H1 (cell line): Measurements from ENCODE around the gene ABCG5. TPM values are rescaled to one million over a fixed set of nuclear protein-coding genes. Genes with fewer than 3 reads are reported as not detected.

ENCODE experiments used
- CTCF ChIA-PET: fragments of 300-600 bp; sonication (Branson Sonifier 250); formaldehyde crosslinking; loops from one replicate; lab custom pipeline; 2021; ENCODE audit not compliant: partially characterized antibody; lab: Charles Lee
- POLR2A ChIA-PET: fragments of 300-600 bp; sonication (Branson Sonifier 250); formaldehyde crosslinking; loops from one replicate; lab custom pipeline; 2021; ENCODE audit warnings: inconsistent platforms; ENCODE audit not compliant: partially characterized antibody; lab: Charles Lee
- DNase-seq, 2 experiments: peaks; one replicate each; pipeline versions ENCODE4 v3.0.0 to v3.0.0-alpha.2; 2010 to 2022; ENCODE audit warnings: low spot score in 2 of 2, low read depth in 1 of 2, mixed read lengths in 1 of 2
- FAIRE-seq: peaks from 2 replicates; lab custom pipeline; 2011; peaks lifted over from hg19 to GRCh38; lab: Jason Lieb, UNC
- H2AFZ ChIP-seq: 2 replicates; pipeline ENCODE4 v1.8.1; 2012; ENCODE audit warnings: low read length, inconsistent platforms
- H2AK5ac ChIP-seq: 2 replicates; pipeline ENCODE4 v1.6.1; 2013; ENCODE audit warnings: low read depth, low read length
- H2BK120ac ChIP-seq: replicated peaks from 2 replicates; pipeline ENCODE3; 2013; ENCODE audit warnings: low read depth, low read length, inconsistent platforms
- H2BK12ac ChIP-seq: 2 replicates; pipeline ENCODE4 v1.6.1; 2013; ENCODE audit warnings: low read depth, low read length
- H2BK15ac ChIP-seq: 2 replicates; pipeline ENCODE4 v1.6.1; 2013; ENCODE audit warnings: low read length
- H2BK20ac ChIP-seq: 2 replicates; pipeline ENCODE4 v1.6.1; 2013; ENCODE audit warnings: low read length
- H2BK5ac ChIP-seq: 2 replicates; pipeline ENCODE4 v1.6.1; 2013; ENCODE audit warnings: low read depth, low read length
- H3K14ac ChIP-seq: 2 replicates; pipeline ENCODE4 v1.6.1; 2013; ENCODE audit warnings: inconsistent platforms; ENCODE audit not compliant: insufficient read length
- H3K18ac ChIP-seq: 2 replicates; pipeline ENCODE4 v1.6.1; 2013; ENCODE audit warnings: low read length; ENCODE audit errors: extremely low read depth
- H3K23ac ChIP-seq: 2 replicates; pipeline ENCODE4 v1.6.1; 2013; ENCODE audit warnings: inconsistent platforms; ENCODE audit not compliant: insufficient read length
- H3K23me2 ChIP-seq: 2 replicates; pipeline ENCODE4 v1.6.1; 2013; ENCODE audit warnings: low read depth, low read length
- H3K27ac ChIP-seq: 2 replicates; pipeline ENCODE4 v1.6.1; 2011; ENCODE audit warnings: low read depth, low read length, inconsistent platforms
- H3K27me3 ChIP-seq, 4 experiments: replicated peaks in 1 of 4; 1 replicate in 1 of 4; 2 replicates in 3 of 4; pipeline versions ENCODE4 v1.6.1 to v1.8.1; 2011 to 2013; ENCODE audit warnings: low read length in 3 of 4, mild to moderate bottlenecking in 3 of 4, inconsistent platforms in 2 of 4, mixed read lengths in 2 of 4, moderate library complexity in 1 of 4; ENCODE audit not compliant: control insufficient read depth in 3 of 4, insufficient read depth in 3 of 4; ENCODE audit errors: extremely low read depth in 1 of 4
- H3K36me3 ChIP-seq, 4 experiments: 2 replicates each; pipeline versions ENCODE4 v1.6.1 to v1.8.1; 2011 to 2013; ENCODE audit warnings: mild to moderate bottlenecking in 4 of 4, low read length in 3 of 4, moderate library complexity in 2 of 4, control low read depth in 1 of 4, inconsistent platforms in 1 of 4; ENCODE audit not compliant: insufficient read depth in 4 of 4, control insufficient read depth in 2 of 4
- H3K4ac ChIP-seq: replicated peaks from 2 replicates; pipeline ENCODE3; 2013; ENCODE audit warnings: low read length, low read depth, mixed read lengths, inconsistent platforms; ENCODE audit not compliant: insufficient read length
- H3K4me1 ChIP-seq, 4 experiments: replicated peaks in 1 of 4; 1 replicate in 1 of 4; 2 replicates in 3 of 4; pipeline versions ENCODE4 v1.6.1 to v1.8.1; 2011 to 2013; ENCODE audit warnings: low read length in 3 of 4, inconsistent platforms in 2 of 4, mixed read lengths in 1 of 4; ENCODE audit not compliant: insufficient read depth in 4 of 4, control insufficient read depth in 3 of 4
- H3K4me2 ChIP-seq, 2 experiments: 2 replicates each; pipeline versions ENCODE4 v1.6.1 to v1.8.1; 2011 to 2013; ENCODE audit warnings: low read depth in 2 of 2, low read length in 2 of 2, control low read depth in 1 of 2, inconsistent platforms in 1 of 2, mild to moderate bottlenecking in 1 of 2; ENCODE audit not compliant: insufficient read depth in 1 of 2
- H3K4me3 ChIP-seq, 4 experiments: fragments of 200-600, 300-600 bp in 1 of 4; sonication (generic), shearing (Covaris generic), sonication (Bioruptor Twin) in 1 of 4; 2 replicates each; pipeline versions ENCODE4 v1.5.1 to v1.8.1; 2011 to 2016; ENCODE audit warnings: low read length in 4 of 4, low read depth in 3 of 4, control low read depth in 2 of 4, inconsistent platforms in 2 of 4, mild to moderate bottlenecking in 2 of 4, mixed read lengths in 1 of 4, moderate library complexity in 1 of 4; ENCODE audit not compliant: insufficient read depth in 2 of 4; ENCODE audit errors: extremely low read depth in 1 of 4
- H3K56ac ChIP-seq: replicated peaks from 2 replicates; pipeline ENCODE3; 2013; ENCODE audit warnings: low read depth, mild to moderate bottlenecking, mixed read lengths, low read length, inconsistent platforms; ENCODE audit not compliant: insufficient read length
- H3K79me1 ChIP-seq: 2 replicates; pipeline ENCODE4 v1.6.1; 2013; ENCODE audit warnings: low read depth, low read length, control low read depth
- H3K79me2 ChIP-seq, 2 experiments: 2 replicates each; pipeline versions ENCODE4 v1.6.1 to v1.8.1; 2012 to 2013; ENCODE audit warnings: low read length in 2 of 2, mild to moderate bottlenecking in 2 of 2, inconsistent platforms in 1 of 2; ENCODE audit not compliant: insufficient read depth in 2 of 2, control insufficient read depth in 1 of 2
- H3K9ac ChIP-seq, 4 experiments: replicated peaks in 1 of 4; 1 replicate in 1 of 4; 2 replicates in 3 of 4; pipeline versions ENCODE4 v1.6.1 to v1.8.1; 2011 to 2013; ENCODE audit warnings: low read depth in 3 of 4, low read length in 3 of 4, control low read depth in 2 of 4, mild to moderate bottlenecking in 2 of 4, moderate library complexity in 2 of 4, inconsistent platforms in 1 of 4; ENCODE audit errors: extremely low read depth in 1 of 4
- H3K9me3 ChIP-seq, 2 experiments: 2 replicates each; pipeline versions ENCODE4 v1.6.1 to v1.8.1; 2012 to 2013; ENCODE audit warnings: mild to moderate bottlenecking in 2 of 2, moderate library complexity in 2 of 2, control low read depth in 1 of 2, inconsistent platforms in 1 of 2, low read depth in 1 of 2, low read length in 1 of 2, mixed read lengths in 1 of 2; ENCODE audit not compliant: insufficient read depth in 2 of 2
- H4K20me1 ChIP-seq, 2 experiments: replicated peaks in 1 of 2; 2 replicates each; pipeline versions ENCODE3 to v1.8.1; 2011 to 2013; ENCODE audit warnings: inconsistent platforms in 2 of 2, low read length in 2 of 2, mild to moderate bottlenecking in 1 of 2; ENCODE audit not compliant: insufficient read depth in 2 of 2, control insufficient read depth in 1 of 2
- H4K5ac ChIP-seq: 2 replicates; pipeline ENCODE4 v1.6.1; 2013; ENCODE audit warnings: low read length, low read depth, mixed read lengths, inconsistent platforms; ENCODE audit not compliant: insufficient read length
- H4K8ac ChIP-seq: 2 replicates; pipeline ENCODE4 v1.8.0; 2013; ENCODE audit warnings: mild to moderate bottlenecking, moderate library complexity, low read length, inconsistent platforms; ENCODE audit not compliant: insufficient read depth; ENCODE audit errors: extremely low read depth
- H4K91ac ChIP-seq: replicated peaks from 2 replicates; pipeline ENCODE3; 2013; ENCODE audit warnings: low read length, mixed read lengths, inconsistent platforms; ENCODE audit not compliant: insufficient read length
- CEBPB ChIP-seq: IDR thresholded peaks from 2 replicates; pipeline ENCODE4 v1.6.1; 2012; ENCODE audit warnings: low read depth, low read length
- HDAC6 ChIP-seq: IDR thresholded peaks from one replicate; pipeline ENCODE4 v1.7.1; 2012; ENCODE audit warnings: low read depth, mild to moderate bottlenecking, inconsistent platforms, low read length, moderate library complexity
- JUN ChIP-seq: IDR thresholded peaks from 2 replicates; pipeline ENCODE4 v1.6.1; 2011; ENCODE audit warnings: low read depth, mild to moderate bottlenecking, improper control_type of control experiment, low read length
- NANOG ChIP-seq: IDR thresholded peaks from 2 replicates; pipeline ENCODE4 v1.6.1; 2011; ENCODE audit warnings: low read length, low read depth, mild to moderate bottlenecking, inconsistent platforms; ENCODE audit not compliant: insufficient read depth, poor library complexity, severe bottlenecking
- WGBS, 2 experiments: shearing (Covaris generic) in 1 of 2; methylation state at CpG; one replicate each; pipeline versions ENCODE4 v1.1.6 to v1.1.7; 2013 to 2015; ENCODE audit warnings: low lambda C conversion rate in 2 of 2, mixed read lengths in 2 of 2, inconsistent platforms in 1 of 2, low coverage in 1 of 2, missing lambda C conversion rate in 1 of 2; ENCODE audit not compliant: insufficient replicate concordance in 2 of 2, insufficient coverage in 1 of 2, insufficient read length in 1 of 2; ENCODE audit errors: extremely low coverage in 1 of 2, missing lambda C conversion rate in 1 of 2; 5-methylcytosine and 5-hydroxymethylcytosine counted together
- polyA plus RNA-seq, 7 experiments: library from polyadenylated mRNA; depleted of rRNA in 3 of 7; stranded (reverse) in 5 of 7; unstranded in 2 of 7; fragments of >200 nt in 5 of 7; fragments of 200-250 nt in 2 of 7; gene quantifications; 1 replicate in 5 of 7; 2 replicates in 1 of 7; 4 replicates in 1 of 7; pipeline versions ENCODE4 v1.2.1 to v1.2.3, GENCODE V29; 2011 to 2013; ENCODE audit warnings: missing spikeins in 2 of 7, mixed read lengths in 2 of 7
- total RNA-seq: library from RNA; stranded (reverse); fragmentation: NEBNext Ultra II Directional; extraction: Animal tissue kit (Norgen Biotek cat#: 25700); gene quantifications from 2 replicates; pipeline ENCODE4 v1.2.1, GENCODE V29; 2021
- TF ChIP-seq, protein P1 (sequence below): IDR thresholded peaks from 2 replicates; pipeline ENCODE4 v1.6.1; 2012; ENCODE audit warnings: inconsistent platforms

The ABCG5 gene
- total and polyA plus RNA-seq, 2 of the 8 experiments (the other 6 are each of a cell fraction or from before 2014, with no cell fraction given) = not detected

DNA sequence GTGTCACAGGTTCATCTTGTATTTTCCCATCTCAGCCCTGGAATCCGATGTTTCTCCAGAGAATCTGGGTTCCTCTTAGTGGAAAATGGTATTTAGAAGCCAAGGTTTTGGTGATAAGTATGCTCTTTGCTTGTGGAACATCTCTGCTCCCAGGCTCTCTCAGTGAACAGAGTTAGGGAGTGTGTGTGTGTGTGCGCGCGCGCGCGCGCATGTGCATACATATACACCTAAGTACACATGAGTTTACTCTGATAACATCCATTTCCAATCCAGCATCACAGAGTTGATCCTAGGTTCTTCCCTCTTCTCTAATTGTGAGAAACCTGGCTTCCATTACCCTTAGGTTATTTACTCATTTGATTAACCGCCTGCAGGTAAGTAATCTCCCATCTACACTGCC is 41.8 kb upstream of the ABCG5 start:
- H3K27ac ChIP-seq = no peak overlapping the region
- no peaks in the 10 kb centered on the region for H3K9me3 ChIP-seq
- TF ChIP-seq CEBPB (no peak), NANOG (no peak), HDAC6 (no peak), JUN (no peak)
- TF ChIP-seq, protein P1, sequence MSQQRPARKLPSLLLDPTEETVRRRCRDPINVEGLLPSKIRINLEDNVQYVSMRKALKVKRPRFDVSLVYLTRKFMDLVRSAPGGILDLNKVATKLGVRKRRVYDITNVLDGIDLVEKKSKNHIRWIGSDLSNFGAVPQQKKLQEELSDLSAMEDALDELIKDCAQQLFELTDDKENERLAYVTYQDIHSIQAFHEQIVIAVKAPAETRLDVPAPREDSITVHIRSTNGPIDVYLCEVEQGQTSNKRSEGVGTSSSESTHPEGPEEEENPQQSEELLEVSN = no peak
- TF ChIP-seq, all 59 proteins: peak for 0
- no peak overlapping the region for H3K4ac ChIP-seq
- no peaks in the 10 kb centered on the region for H3K79me2 ChIP-seq
- no peak overlapping the region for H3K4me2 ChIP-seq
- no peak overlapping the region for H2BK5ac ChIP-seq
- 78% methylated on average over 9 of the region's 9 CpGs; no CpG with 5 or more reads in 1 of the 2 experiments for whole genome bisulfite sequencing, 2 experiments
- H2AFZ ChIP-seq = no peak overlapping the region
- no peak overlapping the region for H3K18ac ChIP-seq
- no peak overlapping the region for H4K8ac ChIP-seq
- no peak overlapping the region for H3K4me3 ChIP-seq
- no peaks in the 10 kb centered on the region for H4K20me1 ChIP-seq
- no peak overlapping the region for H3K23ac ChIP-seq
- H3K27me3 ChIP-seq = no peaks in the 10 kb centered on the region
- ChIA-PET CTCF (interaction anchor here (0.6 to 1.3 kb wide), 2 partner anchors 17 to 85 kb away, joined by 3 read pairs; no protein-coding TSS in a partner anchor), POLR2A (interaction anchor here (0.9 kb wide), 1 partner anchor 114 kb away, joined by 3 read pairs; no protein-coding TSS in a partner anchor)
- H2BK15ac ChIP-seq = no peak overlapping the region
- no peak overlapping the region for H2BK120ac ChIP-seq
- H4K91ac ChIP-seq = no peak overlapping the region
- H3K23me2 ChIP-seq = no peaks in the 10 kb centered on the region
- no peaks in the 10 kb centered on the region for H3K36me3 ChIP-seq
- DNase-seq (no peak), FAIRE-seq (no peak)
- H2BK20ac ChIP-seq = no peak overlapping the region
- no peak overlapping the region for H3K9ac ChIP-seq
- no peak overlapping the region for H4K5ac ChIP-seq
- H3K56ac ChIP-seq = no peak overlapping the region
- peaks cover 0 to 5% (median 0%) of the 10 kb centered on the region in 4 experiments; a peak in 1 of 7 replicates for H3K4me1 ChIP-seq
- H2AK5ac ChIP-seq = no peak overlapping the region
- no peak overlapping the region for H2BK12ac ChIP-seq
- no peaks in the 10 kb centered on the region for H3K79me1 ChIP-seq
- no peak overlapping the region for H3K14ac ChIP-seq
